HL-60 (cell line): ENCODE results near the gene HPD.
"Not testable (repeated sequence)": the region's sequence is repeated elsewhere in the genome, so short reads cannot be mapped to it uniquely, and the experiment has no call there.

ENCODE experiments used
- DNase-seq, 2 experiments: peaks; one replicate each; pipeline ENCODE4 v3.0.0-alpha.2; 2010 to 2020; ENCODE audit warnings: low read depth in 1 of 2, low spot score in 1 of 2
- H3K27ac ChIP-seq: fragments of 250-450 bp; sonication (Bioruptor Pico); replicated peaks from 2 replicates; pipeline ENCODE4 v1.5.1; 2020; ENCODE audit warnings: mild to moderate bottlenecking, moderate library complexity
- H3K27me3 ChIP-seq: fragments of 250-450 bp; sonication (Bioruptor Pico); 2 replicates; pipeline ENCODE4 v1.5.1; 2021; ENCODE audit warnings: mild to moderate bottlenecking, moderate library complexity; ENCODE audit not compliant: insufficient read depth, poor library complexity, severe bottlenecking
- H3K4me3 ChIP-seq: replicated peaks from 2 replicates; pipeline ENCODE4 v1.5.1; 2011; ENCODE audit warnings: mild to moderate bottlenecking, control low read depth, low read length; ENCODE audit not compliant: insufficient read depth
- GABPA ChIP-seq: IDR thresholded peaks from 2 replicates; pipeline ENCODE4 v1.6.1; 2012; ENCODE audit warnings: low read depth
- POLR2AphosphoS5 ChIP-seq: IDR thresholded peaks from 2 replicates; pipeline ENCODE4 v1.6.1; 2012; ENCODE audit warnings: low read depth
- SPI1 ChIP-seq: IDR thresholded peaks from 2 replicates; pipeline ENCODE4 v1.6.1; 2012; ENCODE audit warnings: low read depth, mild to moderate bottlenecking, borderline replicate concordance
- TF ChIP-seq, protein P1 (sequence below): IDR thresholded peaks from one replicate; pipeline ENCODE4 v1.5.1; 2011; ENCODE audit warnings: low read length, control low read depth, inconsistent platforms; ENCODE audit not compliant: insufficient read depth
- TF ChIP-seq, protein P2 (sequence below): IDR thresholded peaks from 2 replicates; pipeline ENCODE4 v1.6.1; 2012; ENCODE audit warnings: low read depth; ENCODE audit not compliant: insufficient replicate concordance

Gene HPD

GRCh38 chr12:121888083-121888477, 29.4 kb upstream of the HPD start:
- no peak for DNase-seq
- Histone ChIP-seq H3K4me3 (peak overlapping the region; percentile 23), H3K27me3 (no peaks in the 10 kb centered on the region), H3K27ac (peak overlapping the region; percentile 35)
- TF ChIP-seq, protein P1, sequence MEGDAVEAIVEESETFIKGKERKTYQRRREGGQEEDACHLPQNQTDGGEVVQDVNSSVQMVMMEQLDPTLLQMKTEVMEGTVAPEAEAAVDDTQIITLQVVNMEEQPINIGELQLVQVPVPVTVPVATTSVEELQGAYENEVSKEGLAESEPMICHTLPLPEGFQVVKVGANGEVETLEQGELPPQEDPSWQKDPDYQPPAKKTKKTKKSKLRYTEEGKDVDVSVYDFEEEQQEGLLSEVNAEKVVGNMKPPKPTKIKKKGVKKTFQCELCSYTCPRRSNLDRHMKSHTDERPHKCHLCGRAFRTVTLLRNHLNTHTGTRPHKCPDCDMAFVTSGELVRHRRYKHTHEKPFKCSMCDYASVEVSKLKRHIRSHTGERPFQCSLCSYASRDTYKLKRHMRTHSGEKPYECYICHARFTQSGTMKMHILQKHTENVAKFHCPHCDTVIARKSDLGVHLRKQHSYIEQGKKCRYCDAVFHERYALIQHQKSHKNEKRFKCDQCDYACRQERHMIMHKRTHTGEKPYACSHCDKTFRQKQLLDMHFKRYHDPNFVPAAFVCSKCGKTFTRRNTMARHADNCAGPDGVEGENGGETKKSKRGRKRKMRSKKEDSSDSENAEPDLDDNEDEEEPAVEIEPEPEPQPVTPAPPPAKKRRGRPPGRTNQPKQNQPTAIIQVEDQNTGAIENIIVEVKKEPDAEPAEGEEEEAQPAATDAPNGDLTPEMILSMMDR: no peak
- no peak for TF ChIP-seq GABPA
- TF ChIP-seq, protein P2, sequence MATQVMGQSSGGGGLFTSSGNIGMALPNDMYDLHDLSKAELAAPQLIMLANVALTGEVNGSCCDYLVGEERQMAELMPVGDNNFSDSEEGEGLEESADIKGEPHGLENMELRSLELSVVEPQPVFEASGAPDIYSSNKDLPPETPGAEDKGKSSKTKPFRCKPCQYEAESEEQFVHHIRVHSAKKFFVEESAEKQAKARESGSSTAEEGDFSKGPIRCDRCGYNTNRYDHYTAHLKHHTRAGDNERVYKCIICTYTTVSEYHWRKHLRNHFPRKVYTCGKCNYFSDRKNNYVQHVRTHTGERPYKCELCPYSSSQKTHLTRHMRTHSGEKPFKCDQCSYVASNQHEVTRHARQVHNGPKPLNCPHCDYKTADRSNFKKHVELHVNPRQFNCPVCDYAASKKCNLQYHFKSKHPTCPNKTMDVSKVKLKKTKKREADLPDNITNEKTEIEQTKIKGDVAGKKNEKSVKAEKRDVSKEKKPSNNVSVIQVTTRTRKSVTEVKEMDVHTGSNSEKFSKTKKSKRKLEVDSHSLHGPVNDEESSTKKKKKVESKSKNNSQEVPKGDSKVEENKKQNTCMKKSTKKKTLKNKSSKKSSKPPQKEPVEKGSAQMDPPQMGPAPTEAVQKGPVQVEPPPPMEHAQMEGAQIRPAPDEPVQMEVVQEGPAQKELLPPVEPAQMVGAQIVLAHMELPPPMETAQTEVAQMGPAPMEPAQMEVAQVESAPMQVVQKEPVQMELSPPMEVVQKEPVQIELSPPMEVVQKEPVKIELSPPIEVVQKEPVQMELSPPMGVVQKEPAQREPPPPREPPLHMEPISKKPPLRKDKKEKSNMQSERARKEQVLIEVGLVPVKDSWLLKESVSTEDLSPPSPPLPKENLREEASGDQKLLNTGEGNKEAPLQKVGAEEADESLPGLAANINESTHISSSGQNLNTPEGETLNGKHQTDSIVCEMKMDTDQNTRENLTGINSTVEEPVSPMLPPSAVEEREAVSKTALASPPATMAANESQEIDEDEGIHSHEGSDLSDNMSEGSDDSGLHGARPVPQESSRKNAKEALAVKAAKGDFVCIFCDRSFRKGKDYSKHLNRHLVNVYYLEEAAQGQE: no peak
- no peak for TF ChIP-seq POLR2AphosphoS5
- no peak for TF ChIP-seq SPI1

DNA sequence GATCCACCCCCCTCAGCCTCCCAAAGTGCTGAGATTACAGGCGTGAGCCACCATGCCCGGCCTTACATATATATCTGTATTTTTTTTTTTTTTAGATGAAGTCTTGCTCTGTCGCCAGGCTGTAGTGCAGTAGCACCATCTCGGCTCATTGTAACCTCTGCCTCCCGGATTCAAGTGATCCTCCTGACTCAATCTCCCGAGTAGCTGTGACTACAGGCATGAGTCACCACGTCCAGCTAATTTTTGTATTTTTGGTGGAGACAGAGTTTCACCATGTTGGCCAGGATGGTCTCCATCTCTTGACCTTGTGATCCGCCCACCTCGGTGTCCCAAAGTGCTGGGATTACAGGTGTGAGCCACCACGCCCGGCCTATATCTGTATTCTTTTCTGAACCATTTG, 26.5 kb upstream of the HPD start:
- H3K27ac ChIP-seq, H3K27me3 ChIP-seq, H3K4me3 ChIP-seq, DNase-seq: not testable (repeated sequence)

DNA sequence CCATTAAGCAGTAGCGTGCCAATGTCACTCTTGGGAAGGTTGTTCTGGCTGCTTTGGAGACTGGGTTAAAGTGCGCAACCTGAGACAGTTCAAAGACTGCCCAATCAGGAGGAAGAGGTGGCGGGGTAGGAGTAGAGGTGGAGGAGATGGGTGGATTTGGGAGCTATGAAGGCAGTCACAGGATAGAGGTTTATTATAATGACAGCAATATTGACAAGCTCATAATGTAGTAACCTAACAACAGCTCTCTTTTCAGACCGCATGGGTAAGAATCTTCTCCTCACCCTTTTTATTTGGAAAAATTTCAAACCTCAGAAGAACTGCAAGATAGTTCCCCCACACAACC, 24.6 kb upstream of the HPD start:
- TF ChIP-seq GABPA (no peak), POLR2AphosphoS5 (no peak), SPI1 (no peak)
- TF ChIP-seq, protein P1: no peak
- TF ChIP-seq, protein P2: no peak
- Histone ChIP-seq H3K27me3 (no peaks in the 10 kb centered on the region), H3K27ac (no peak overlapping the region), H3K4me3 (no peak overlapping the region)
- no peak for DNase-seq

- DNase-seq, H3K27me3 ChIP-seq, H3K4me3 ChIP-seq, H3K27ac ChIP-seq: not testable (repeated sequence)
These were observed 17.4 kb upstream of the HPD start for GRCh38 chr12:121876080-121876447.

DNA sequence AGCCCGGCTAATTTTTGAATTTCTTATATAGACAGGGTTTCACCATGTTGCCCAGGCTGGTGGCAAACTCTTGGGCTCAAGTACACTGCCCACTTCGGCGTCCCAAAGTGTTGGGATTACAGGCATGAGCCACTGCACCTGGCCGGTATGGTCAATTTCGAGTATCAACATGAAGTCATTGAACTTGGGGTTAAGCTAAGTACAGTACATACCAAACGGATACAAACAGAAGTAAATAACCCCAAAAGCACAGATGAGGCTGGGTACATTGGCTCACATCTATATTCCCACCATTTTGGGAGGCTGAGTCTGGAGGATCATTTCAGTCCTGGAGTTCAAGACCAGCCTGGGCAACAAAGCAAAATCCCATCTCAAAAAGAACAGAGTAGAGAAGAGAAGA, 16.9 kb upstream of the HPD start:
- Histone ChIP-seq H3K27ac (no peak overlapping the region), H3K4me3 (no peak overlapping the region), H3K27me3 (no peaks in the 10 kb centered on the region)
- no peak for DNase-seq
- no peak for TF ChIP-seq SPI1
- TF ChIP-seq, protein P2: no peak
- TF ChIP-seq POLR2AphosphoS5: no peak
- TF ChIP-seq, protein P1: no peak
- no peak for TF ChIP-seq GABPA
